ENCODE measurements around the gene CBX5.
"Not testable (repeated sequence)": the region's sequence is repeated elsewhere in the genome, so short reads cannot be mapped to it uniquely, and the experiment has no call there.

The CBX5 gene

DNA sequence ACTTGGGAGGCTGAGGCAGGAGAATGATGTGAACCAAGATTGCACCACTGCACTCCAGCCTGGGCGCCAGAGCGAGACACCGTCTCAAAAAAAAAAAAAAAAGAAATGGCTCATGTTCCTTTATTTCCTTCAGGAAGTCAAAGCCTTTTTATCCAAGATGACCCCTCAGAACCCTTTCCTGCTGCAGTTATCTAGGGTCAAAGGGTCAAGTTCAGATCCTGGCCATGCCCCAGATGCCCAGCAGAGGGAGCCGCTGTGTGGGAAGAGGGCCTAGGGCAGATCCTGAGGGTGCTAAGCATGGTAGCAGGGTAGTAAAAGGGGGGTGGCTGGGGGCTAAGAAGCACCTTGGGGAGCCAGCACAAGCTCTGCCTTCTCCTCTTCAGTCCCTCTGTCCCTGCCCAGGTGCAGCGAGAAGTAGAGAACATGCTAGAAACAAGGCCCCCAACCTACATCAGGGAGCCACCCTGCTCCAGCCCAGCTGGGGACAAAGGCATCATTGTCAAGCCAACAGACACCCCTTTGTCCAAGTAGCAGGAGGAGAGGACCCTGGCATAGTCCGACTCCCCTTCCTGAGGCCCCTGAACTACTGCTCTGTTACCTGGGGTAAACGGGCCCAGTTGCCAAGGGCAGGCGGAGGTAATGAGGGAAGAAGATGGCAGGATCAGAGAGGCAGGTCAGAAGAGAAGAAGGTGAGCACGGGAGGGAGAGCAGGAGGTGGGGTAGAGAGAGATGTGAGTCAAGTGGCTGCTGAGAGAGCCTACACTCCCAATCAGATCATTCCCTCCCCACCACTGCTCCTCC lies 14.4 kb upstream of the CBX5 start:
- DNase-seq: no peak

DNA sequence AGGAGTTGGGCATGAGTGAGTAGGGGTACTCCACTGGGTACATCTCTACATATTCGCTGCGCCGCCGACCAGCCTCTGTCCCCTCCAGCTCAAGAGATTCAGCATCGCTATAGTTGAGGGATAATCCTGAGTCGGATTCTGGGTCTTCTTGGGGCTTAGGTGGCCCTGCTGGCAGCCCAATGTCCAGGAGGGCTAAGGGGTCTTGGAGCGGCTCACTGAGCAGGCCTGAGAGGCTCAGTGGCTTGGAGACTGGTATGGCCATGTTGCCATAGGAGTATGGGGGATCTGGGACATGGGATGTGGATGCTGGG lies 13.0 kb upstream of the CBX5 start:
- DNase-seq: no peak

DNA sequence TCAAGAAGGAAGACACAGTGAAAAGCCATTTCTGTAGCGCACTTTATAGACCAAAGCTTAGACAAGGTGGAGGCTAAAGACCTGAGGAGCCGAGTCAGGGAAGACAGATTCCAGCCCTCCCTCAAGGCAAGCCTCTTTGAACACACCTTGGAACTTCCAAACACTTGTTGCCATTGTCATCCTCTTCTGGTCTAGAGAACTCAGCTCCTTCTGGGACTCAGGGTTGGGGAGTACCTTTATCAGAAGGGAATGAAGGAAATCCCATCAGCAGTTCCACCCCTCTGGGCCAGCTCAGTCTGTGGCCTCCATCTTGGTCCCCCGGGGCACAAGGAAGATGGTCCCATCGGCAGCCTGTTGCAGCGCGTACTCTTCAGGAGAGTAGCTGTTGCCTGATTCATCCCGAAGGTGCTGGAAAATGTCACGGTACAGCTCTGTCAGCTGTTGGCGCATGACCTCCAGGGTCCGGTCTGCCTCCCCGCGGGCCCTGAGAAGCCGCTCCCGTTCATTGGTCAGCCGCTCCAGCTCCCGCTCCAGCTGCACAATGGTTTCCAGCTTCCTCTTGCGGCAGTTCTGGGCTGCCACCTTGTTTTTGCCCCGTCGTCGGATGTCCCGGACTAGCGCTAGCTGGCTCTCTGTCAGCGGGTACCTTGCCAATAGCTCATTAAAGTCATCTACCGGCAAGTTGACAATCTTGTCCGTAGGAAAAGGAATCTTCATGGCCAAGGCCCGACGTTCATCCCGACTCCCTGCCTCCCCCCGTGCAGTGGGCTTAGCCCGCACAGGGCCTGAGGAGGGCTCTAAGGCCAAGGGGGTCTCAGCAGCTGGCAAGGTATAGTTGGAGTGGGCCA lies 12.4 kb upstream of the CBX5 start:
- no peak for DNase-seq

DNA sequence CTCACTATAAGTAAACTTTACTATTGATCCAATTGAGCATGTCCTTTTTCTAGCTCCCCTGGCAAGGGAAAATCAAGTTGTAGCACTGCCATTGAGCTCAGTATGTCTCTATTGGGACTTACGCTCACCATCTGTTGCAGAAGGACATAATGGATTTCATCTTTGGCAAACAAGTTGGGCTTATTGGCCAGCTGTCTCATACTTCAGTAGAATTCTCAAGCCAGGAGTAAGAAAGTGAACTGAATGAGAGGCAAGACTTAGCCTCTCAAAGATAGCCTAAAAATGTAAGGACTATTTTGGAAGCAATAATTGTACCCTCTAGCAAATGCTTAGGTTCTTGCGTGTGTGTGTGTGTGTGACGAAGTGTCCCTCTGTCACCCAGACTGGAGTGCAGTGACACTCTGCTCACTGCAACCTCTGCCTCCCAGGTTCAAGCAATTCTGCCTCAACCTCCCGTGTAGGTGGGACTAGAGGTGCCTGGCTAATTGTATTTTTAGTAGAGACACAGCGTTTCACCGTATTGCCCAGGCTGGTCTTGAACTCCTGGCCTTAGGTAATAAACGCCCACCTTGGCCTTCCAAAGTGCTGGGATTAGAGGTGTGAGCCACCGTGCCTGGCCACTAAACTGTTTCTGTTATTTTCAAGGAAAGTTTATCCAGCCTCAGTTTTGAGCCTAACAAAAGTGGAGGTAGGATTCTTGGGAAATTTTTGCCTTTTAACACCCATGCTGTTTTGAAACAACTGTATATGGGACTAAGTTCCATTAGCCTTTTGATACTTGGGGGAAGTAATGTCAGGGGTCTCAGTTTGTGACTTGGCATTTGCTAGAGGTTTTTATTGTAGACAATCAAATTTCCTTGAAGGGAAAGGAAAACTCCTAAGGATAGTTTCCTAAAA lies 7.6 kb upstream of the CBX5 start:
- no peak for DNase-seq

DNA sequence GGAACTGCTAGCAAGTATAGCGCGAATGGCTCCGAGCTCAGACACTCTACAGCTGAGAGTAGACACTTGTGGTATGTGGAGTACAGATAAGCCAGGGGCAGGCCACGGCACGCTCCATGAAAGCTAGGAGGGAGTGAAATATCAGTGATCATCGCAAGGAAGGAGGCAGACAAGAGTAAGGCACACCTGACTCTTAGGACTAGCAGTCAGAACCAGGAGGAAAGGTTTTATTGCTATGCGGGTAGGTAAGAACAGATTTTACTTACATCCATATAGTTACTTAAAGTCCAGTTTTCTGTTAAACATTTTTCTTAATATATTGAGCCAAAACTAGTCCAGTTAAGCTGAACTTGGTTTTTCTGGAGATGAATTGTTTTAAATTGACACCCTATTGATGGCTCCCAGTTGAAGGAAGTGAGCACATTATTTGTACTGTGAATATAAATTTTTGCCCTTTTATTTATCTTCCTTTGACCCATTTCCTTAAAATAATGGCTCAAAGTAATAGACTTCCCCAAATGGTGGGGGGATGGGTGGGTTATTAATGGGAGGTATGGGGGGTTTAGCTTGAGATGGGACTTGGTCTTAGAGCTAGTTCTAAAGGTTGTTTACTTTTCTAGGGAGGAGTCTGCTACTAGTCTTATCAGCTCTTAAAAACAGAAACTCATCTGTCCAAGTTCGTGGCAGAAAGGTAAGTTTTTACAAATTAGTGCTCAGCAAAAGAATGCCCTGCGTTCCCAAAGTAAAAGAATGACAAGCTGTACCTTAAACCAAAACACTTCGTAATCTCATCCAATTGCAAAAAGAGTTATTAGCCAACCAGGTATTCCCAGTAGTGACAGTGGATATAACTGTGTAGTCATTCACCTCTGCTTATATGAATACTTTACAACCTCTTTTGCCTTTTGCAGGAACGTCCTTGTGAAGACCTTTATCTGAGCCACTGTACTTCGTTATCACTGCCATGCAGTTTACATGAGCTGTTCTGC lies 6.4 kb upstream of the CBX5 start:
- no peak for DNase-seq

DNA sequence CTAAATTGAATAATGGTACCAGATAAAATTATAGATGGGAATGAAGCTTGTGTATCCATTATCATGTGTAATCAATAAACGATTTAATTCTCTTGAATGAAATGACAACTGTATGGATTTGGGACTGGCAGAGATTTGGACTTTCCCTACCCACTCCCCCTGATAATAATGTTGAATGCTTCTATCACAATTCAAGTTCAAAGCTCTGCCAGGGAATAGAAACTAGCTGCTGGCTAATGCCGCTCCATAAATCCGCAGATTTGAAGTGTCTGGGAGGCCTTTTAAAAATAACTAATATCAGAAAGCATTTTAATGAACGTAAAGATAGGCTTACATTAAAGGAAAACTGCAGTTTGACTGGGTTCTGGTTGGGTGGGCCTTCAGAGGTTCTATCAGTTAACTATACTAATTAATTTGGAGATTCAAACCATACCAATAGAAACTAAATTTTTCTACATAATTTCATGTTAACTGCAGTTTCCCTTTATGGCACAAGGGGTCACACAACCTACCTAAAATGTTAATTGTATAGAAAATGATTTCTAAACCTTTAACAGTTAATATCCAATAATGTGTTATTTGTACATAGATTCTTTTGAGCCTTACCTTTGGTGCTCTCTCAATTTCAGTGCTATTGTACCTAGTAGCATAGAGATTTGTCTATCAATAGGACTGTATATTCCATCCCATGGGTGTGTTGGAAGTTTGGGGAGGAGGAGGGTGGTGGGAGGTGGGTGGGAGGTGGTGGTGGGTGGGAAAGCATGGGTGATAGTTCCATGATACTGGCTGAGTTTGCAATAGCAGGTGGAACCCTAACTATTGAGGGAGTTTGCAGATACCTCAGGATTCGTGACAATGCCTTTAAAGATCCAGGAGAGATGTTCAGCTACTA lies 5.5 kb upstream of the CBX5 start:
- DNase-seq: no peak

DNA sequence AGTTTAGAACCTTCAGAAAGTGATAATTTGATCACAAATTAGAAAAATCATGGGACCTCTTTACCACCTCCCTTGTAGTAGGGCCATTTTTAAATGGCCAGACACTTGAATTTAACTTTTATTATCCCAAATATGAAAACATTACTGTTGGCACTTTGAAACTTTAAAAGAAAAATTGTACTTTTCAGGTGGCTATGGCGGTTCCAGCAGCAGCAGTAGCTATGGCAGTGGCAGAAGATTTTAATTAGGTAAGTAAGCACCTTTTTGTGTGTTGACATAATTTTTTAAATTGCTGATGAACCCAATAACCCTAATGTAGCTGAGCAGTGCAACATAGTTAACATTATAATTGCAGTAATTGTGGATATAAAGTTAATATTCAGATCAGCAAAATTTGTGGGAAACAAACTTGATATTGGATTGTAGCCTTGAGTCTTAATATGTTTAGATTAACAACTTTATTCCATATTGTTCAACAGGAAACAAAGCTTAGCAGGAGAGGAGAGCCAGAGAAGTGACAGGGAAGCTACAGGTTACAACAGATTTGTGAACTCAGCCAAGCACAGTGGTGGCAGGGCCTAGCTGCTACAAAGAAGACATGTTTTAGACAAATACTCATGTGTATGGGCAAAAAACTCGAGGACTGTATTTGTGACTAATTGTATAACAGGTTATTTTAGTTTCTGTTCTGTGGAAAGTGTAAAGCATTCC lies 4.3 kb upstream of the CBX5 start:
- not testable (repeated sequence) for DNase-seq

DNA sequence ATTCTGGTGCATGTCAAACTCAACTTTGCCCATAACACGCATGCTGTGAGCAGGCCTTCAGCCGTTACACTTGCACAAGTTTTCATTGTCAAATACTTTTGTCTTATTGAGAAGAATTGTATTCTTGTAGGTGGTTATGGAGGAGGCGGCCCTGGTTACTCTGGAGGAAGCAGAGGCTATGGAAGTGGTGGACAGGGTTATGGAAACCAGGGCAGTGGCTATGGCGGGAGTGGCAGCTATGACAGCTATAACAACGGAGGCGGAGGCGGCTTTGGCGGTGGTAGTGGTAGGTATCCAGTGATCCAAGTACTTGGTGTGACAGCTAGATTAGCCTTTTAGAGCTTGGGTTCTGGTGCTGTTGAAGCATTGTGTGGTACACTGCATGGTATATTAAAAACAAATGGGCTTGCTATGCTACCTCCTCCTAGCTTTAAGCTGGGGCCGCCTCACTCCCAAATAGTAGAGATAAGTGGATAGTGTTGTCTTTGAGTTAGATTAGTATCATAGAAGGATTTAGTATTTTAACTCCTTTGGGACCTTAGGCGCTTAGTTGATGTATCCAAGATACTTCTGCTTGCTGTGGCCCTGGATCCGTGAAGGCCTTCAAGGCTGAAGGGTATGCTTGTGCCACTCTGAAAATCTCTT lies 3.1 kb upstream of the CBX5 start:
- no peak for DNase-seq

DNA sequence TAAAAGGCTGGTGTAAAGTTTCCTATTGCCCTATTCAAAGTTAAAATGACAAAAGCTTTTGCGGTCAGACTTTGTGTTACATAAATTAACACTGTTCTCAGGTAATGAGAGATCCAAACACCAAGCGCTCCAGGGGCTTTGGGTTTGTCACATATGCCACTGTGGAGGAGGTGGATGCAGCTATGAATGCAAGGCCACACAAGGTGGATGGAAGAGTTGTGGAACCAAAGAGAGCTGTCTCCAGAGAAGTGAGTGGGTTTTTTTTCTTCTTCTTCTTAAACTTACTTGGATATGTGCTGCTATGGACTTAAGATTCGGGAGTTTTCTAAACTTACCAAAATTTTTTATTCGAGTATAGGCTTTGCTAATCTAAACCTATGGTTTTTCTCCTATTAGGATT lies 1.8 kb upstream of the CBX5 start:
- DNase-seq: not testable (repeated sequence)

DNA sequence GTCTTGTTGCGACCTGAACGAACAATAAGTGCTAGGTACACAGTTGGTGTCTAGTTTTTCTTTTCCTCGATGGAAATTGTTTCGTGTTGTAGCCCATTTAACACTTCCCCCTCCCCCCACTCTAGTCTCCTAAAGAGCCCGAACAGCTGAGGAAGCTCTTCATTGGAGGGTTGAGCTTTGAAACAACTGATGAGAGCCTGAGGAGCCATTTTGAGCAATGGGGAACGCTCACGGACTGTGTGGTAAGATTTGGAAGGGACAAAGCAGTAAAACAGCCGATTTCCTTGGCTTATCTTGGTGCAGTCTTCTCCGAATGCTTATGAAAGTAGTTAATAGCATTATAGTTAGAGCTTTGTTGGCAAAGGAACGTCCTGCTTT lies 1.3 kb upstream of the CBX5 start:
- not testable (repeated sequence) for DNase-seq

DNA sequence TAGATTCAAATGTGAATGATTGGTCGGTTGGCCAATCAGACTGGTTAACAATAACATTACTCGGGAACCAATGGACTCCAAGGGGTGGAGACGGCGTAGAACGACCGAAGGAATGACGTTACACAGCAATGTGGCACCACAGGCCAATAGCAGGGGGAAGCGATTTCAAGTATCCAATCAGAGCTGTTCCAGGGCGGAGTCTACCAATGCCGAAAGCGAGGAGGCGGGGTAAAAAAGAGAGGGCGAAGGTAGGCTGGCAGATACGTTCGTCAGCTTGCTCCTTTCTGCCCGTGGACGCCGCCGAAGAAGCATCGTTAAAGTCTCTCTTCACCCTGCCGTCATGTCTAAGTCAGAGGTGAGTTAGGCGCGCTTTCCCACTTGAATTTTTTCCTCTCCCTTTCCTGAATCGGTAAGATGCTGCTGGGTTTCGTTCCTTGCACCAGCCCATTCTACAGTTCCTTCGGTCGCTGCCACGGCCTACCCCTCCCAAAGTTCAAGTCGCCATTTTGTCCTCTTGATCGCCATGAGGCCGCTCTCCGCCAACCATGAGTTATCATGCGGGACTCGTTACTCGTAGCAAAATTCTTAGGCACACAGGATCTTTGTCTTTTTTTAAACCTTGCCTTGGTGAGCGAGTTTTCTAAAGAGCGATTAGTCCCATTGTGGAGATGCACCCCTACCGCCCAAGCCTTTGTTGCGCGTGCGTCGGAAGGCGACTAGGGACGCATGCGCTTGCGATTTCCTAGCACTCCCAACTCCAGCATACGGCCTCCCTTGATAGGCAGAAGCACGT lies 742 bp upstream of the CBX5 start, which contains the start of gene HNRNPA1:
HNRNPA1 (plus strand) TSS at position 259 of the 793 bp plus-strand sequence; CDS start at position 341, 82 bp downstream.
- no peak for DNase-seq

DNA sequence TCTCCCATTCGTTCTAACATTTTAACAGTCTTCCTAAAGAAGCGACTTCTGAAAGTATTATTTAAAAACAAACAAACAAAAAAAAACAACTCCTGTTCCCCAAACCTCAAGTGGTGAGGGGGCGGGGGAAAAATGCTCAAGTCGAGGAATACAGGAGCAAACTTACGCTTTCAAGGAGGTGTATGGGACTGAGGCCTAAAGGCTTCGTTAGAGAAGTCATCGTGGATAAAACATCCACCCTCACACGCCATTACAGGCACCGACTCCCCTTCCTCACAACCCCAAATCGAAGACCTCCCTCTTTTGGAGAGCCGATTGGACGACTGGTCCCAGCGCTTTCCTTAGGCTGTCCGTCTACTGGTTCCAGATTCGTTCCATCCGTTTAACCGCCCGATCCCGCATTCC lies 693 bp downstream of the CBX5 start:
- DNase-seq: no peak

DNA sequence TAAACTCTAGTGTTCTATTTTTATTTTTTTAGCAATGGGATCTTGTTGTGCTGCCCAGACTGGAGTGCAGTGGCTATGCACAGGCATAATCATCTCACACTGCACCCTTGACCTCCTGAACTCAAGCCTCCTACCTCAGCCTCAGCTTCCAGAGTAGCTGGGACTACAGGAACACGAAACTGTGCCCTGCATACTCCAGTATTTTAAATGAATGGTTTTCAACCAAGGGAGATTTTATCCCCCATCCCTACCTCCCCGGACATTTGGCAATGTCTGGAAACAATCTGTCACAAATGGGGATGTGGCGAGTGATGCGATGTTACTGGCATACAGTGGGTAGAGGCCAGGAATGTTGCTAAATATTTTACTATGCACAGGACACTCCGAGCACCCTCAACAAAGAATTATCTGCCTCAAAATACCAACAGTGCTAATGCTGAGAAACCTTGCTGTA lies 2.1 kb downstream of the CBX5 start:
- DNase-seq: no peak

DNA sequence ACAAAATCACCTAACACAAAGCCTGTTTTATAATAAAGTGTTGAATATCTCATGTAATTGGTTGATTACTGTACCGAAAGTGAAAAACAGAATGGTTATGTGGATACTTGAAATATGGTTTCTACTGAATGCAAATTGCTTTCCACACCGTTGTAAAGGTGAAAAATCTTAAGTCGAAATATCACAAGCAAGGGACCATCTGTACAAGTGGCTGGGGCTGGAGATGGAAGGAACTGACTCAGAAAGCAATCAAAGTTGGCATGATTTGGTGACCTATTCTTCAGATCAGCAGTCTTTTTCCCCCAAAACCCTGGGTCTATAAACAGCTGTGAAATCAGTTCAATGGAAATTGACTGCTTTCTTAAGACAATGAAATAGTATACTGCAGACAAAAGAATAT lies 3.6 kb downstream of the CBX5 start:
- DNase-seq: no peak

DNA sequence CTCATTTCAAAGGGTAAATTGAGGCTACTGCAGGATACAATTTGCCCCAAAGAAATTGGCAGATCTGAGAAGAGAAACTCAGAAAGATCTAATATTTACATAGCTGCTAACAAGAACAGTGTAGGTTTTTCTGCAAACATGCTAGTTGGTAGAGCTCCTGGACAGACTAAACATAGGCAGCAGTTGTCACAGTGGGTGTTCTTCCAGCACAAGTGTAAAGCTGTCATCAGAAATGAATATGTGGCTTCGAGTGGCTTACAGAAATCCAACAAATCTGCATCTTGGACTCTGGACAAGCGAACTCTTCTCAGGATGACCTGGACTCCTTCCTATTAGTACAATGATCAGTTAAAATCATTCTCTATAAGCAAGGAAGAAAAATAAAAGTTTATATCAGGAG lies 5.9 kb downstream of the CBX5 start:
- DNase-seq: no peak

DNA sequence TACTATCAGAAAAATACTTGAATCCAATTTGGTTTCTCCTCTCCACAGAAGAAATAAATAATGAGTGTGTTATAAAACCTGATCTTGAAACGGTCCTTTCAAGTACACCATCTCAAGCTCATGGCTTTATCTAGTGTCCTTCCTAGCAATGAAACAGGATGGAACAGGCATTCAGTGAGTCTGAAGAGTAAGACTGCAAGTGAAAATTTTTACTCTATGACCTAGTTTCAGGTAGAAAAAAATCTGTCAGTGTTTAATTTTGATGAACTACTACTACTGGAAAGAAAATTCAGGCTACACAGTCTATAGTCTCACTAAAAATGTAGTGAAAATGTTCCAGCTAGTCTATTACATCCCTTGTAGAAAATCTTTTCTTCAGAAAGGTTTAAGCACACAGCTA lies 7.7 kb downstream of the CBX5 start:
- DNase-seq: no peak

DNA sequence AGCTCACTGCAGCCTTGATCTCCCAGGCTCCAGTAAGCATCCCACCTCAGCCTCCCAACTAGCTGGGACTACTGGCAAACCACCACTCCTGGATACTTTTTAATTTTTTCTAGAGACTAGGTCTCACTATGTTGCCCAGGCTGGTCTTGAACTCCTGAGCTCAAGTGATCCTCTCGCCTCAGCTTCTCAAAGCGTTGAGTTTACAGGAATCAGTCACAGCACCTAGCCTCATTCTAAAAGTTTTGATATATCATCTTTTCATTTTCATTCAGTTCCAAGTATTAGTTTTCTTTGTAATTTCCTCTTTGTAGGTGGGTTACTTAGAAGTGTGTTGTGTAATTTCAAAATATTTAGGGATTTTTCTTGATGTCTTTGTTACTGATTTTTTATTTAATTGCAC lies 9.6 kb downstream of the CBX5 start:
- DNase-seq: no peak

DNA sequence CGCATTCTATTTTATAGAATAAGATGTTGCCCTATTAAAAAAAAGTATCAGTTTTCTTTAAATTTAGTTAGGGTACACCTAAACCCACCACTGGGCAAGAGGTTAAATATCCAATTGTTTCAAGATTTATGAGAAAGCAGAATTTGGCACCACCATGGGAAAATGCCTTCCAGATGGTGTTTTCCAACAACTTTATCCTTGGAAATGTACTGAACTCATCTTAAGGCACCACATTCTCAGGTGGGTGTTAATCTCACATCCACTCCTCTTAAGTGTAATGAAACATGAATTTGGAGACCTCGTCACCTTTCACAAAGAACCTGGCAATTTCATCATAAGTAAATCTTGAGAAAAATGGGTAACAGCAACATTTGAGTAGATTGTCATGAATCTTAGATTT lies 13.1 kb downstream of the CBX5 start:
- DNase-seq: no peak

DNA sequence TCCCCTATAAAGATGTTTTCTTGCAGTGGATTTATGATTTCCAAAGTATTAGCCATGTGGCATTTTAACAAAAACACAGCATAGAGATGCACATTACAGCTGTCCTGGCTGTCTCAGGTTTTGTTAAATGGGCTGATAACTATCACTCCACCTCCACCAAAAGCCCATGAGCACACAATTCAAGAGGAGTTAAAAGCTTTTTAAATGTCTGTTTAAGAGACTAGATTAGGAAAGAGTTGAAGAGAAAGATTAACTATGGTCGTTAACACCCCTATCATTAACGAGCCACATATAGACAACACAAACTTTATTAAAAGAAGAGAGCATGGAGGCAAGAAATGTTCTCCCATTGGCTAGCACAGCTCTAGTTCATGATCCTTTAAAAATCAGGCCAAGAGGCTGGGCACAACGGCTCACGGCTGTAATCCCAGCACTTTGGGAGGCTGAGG lies 14.5 kb downstream of the CBX5 start:
- no peak for DNase-seq

Measured in cortex of kidney (tissue), 1 donor.